ENCODE data around the gene TTC22. TPM values are rescaled to one million over a fixed set of nuclear protein-coding genes. Genes with fewer than 3 reads are reported as not detected.
A peak's percentile ranks its signal among the peaks of the same experiment; 100 is the strongest.
"Not testable (repeated sequence)": the region's sequence is repeated elsewhere in the genome, so short reads cannot be mapped to it uniquely, and the experiment has no call there.

TTC22 gene
- total RNA-seq, 1 experiment from 2014 or later: not detected

- DNase-seq (ENCODE audit: low read depth, low spot score): no peak
- in situ Hi-C loops (cut with HindIII; ENCODE audit: low pct_unique_long_range_greater_than_20kb, low sequenced_read_pairs): no loop called here
Observed at GRCh38 chr1:54798206-54798605, 2.9 kb downstream of the TTC22 start.

- no peak for DNase-seq (ENCODE audit: low read depth, low spot score)
- in situ Hi-C loops (cut with HindIII; ENCODE audit: low pct_unique_long_range_greater_than_20kb, low sequenced_read_pairs): no loop called here
Observed at GRCh38 chr1:54796902-54797301, 4.2 kb downstream of the TTC22 start.

GRCh38 chr1:54795841-54796468, 5.2 kb downstream of the TTC22 start:
- no peak for DNase-seq (ENCODE audit: low read depth, low spot score)
- in situ Hi-C loops (cut with HindIII; ENCODE audit: low pct_unique_long_range_greater_than_20kb, low sequenced_read_pairs): no loop called here

GRCh38 chr1:54795356-54795665, 5.8 kb downstream of the TTC22 start:
- DNase-seq (ENCODE audit: low read depth, low spot score): no peak
- in situ Hi-C loops (cut with HindIII; ENCODE audit: low pct_unique_long_range_greater_than_20kb, low sequenced_read_pairs): no loop called here

GRCh38 chr1:54794451-54795355, 6.4 kb downstream of the TTC22 start:
- peak; percentile 28 for DNase-seq (ENCODE audit: low read depth, low spot score)

GRCh38 chr1:54792686-54793282, 8.3 kb downstream of the TTC22 start:
- in situ Hi-C loops (cut with HindIII; ENCODE audit: low pct_unique_long_range_greater_than_20kb, low sequenced_read_pairs): no loop called here
- no peak for DNase-seq (ENCODE audit: low read depth, low spot score)

More at GRCh38 chr1:54794451-54795355, 6.4 kb downstream of the TTC22 start:
- in situ Hi-C loops (cut with HindIII; ENCODE audit: low pct_unique_long_range_greater_than_20kb, low sequenced_read_pairs): no loop called here

GRCh38 chr1:54791880-54792522, 9.1 kb downstream of the TTC22 start:
- in situ Hi-C loops (cut with HindIII; ENCODE audit: low pct_unique_long_range_greater_than_20kb, low sequenced_read_pairs): no loop called here
- DNase-seq (ENCODE audit: low read depth, low spot score): peak; percentile 60

- in situ Hi-C loops (cut with HindIII; ENCODE audit: low pct_unique_long_range_greater_than_20kb, low sequenced_read_pairs): no loop called here
- DNase-seq (ENCODE audit: low read depth, low spot score): no peak
Observed at GRCh38 chr1:54788459-54788858, 12.7 kb downstream of the TTC22 start.

- DNase-seq (ENCODE audit: low read depth, low spot score): no peak
- in situ Hi-C loops (cut with HindIII; ENCODE audit: low pct_unique_long_range_greater_than_20kb, low sequenced_read_pairs): no loop called here
Observed at GRCh38 chr1:54787604-54788003, 13.5 kb downstream of the TTC22 start.

GRCh38 chr1:54786778-54787177, 14.3 kb downstream of the TTC22 start:
- in situ Hi-C loops (cut with HindIII; ENCODE audit: low pct_unique_long_range_greater_than_20kb, low sequenced_read_pairs): no loop called here

GRCh38 chr1:54784066-54784465, 17.1 kb downstream of the TTC22 start:
- in situ Hi-C loops (cut with HindIII; ENCODE audit: low pct_unique_long_range_greater_than_20kb, low sequenced_read_pairs): no loop called here
- DNase-seq (ENCODE audit: low read depth, low spot score): no peak

More at GRCh38 chr1:54786778-54787177, 14.3 kb downstream of the TTC22 start:
- no peak for DNase-seq (ENCODE audit: low read depth, low spot score)

GRCh38 chr1:54782588-54782987, 18.5 kb downstream of the TTC22 start:
- in situ Hi-C loops (cut with HindIII; ENCODE audit: low pct_unique_long_range_greater_than_20kb, low sequenced_read_pairs): no loop called here
- no peak for DNase-seq (ENCODE audit: low read depth, low spot score)

GRCh38 chr1:54782156-54782555, 19.0 kb downstream of the TTC22 start:
- in situ Hi-C loops (cut with HindIII; ENCODE audit: low pct_unique_long_range_greater_than_20kb, low sequenced_read_pairs): no loop called here
- DNase-seq (ENCODE audit: low read depth, low spot score): no peak

GRCh38 chr1:54781023-54781723, 19.9 kb downstream of the TTC22 start:
- no peak for DNase-seq (ENCODE audit: low read depth, low spot score)
- in situ Hi-C loops (cut with HindIII; ENCODE audit: low pct_unique_long_range_greater_than_20kb, low sequenced_read_pairs): no loop called here

- in situ Hi-C loops (cut with HindIII; ENCODE audit: low pct_unique_long_range_greater_than_20kb, low sequenced_read_pairs): no loop called here
- peak; percentile 84 for DNase-seq (ENCODE audit: low read depth, low spot score)
Observed at GRCh38 chr1:54777431-54777830, 23.7 kb downstream of the TTC22 start.

GRCh38 chr1:54777011-54777410, 24.1 kb downstream of the TTC22 start:
- no peak for DNase-seq (ENCODE audit: low read depth, low spot score)
- in situ Hi-C loops (cut with HindIII; ENCODE audit: low pct_unique_long_range_greater_than_20kb, low sequenced_read_pairs): no loop called here

- in situ Hi-C loops (cut with HindIII; ENCODE audit: low pct_unique_long_range_greater_than_20kb, low sequenced_read_pairs); DNase-seq (ENCODE audit: low read depth, low spot score): not testable (repeated sequence)
Observed at GRCh38 chr1:54775828-54776721, 25.0 kb downstream of the TTC22 start.
